Measurements from ENCODE around the gene ANKRD44.

Gene ANKRD44

DNA sequence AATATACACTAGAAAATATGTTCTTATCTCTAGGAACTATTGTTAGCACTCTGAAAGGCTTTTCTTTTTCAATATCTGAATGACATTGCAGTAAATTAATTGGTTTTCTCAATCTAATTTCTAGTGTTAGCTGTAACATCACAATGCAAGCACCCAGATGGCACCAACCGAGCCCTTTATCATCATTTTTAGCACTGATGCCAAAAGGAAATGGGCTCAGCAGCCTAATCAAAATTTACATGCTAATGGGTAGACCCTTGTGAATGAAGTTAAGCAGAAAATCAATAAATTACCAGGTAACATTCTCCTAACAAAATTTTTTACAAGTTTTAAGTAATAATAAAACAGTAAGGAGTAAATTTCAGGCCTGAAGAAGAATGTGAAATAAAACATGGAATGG is 330.6 kb downstream of the ANKRD44 start:
- H3K27ac ChIP-seq = no peak overlapping the region
- TF ChIP-seq ZFX (IDR thresholded peaks at IDR 0.05; ENCODE audit: borderline replicate concordance) = no peak
- TF ChIP-seq, protein P1, sequence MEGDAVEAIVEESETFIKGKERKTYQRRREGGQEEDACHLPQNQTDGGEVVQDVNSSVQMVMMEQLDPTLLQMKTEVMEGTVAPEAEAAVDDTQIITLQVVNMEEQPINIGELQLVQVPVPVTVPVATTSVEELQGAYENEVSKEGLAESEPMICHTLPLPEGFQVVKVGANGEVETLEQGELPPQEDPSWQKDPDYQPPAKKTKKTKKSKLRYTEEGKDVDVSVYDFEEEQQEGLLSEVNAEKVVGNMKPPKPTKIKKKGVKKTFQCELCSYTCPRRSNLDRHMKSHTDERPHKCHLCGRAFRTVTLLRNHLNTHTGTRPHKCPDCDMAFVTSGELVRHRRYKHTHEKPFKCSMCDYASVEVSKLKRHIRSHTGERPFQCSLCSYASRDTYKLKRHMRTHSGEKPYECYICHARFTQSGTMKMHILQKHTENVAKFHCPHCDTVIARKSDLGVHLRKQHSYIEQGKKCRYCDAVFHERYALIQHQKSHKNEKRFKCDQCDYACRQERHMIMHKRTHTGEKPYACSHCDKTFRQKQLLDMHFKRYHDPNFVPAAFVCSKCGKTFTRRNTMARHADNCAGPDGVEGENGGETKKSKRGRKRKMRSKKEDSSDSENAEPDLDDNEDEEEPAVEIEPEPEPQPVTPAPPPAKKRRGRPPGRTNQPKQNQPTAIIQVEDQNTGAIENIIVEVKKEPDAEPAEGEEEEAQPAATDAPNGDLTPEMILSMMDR (IDR thresholded peaks at IDR 0.05) = no peak

DNA sequence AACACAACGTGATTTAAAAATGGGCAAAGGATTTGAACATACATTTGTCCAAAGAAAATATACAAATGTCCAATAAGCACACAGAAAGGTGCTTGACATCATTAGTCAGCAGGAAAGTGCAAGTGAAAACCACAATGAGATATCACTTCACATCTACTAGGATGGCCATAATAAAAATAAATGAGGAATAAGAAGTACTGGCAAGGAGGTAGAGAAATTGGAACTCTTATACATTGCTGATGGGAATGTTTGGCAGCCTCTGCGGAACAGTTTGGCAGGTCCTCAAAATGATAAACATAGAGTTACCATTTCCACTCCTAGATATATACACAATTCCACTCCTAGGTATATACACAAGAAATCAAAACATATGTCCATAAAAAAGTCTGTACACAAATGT is 333.1 kb downstream of the ANKRD44 start:
- TF ChIP-seq ZFX (IDR thresholded peaks at IDR 0.05; ENCODE audit: borderline replicate concordance) = no peak
- no peak overlapping the region for H3K27ac ChIP-seq

DNA sequence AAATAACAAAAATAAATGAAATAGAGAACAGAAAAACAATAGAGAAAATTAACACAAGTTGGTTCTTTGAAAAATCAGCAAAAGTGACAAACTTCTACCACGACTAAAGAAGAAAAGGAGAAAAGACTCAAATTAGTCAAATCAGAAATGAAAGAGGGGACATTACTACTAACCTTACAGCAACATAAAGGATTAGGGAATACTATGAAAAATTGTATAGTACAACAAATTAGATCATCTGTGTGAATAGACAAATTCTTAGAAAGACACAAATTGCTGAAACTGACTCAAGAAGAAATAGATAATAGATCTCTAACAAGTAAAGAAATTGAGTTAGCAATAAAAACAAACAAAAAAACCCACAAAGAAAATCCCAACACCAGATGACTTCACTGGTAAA is 335.6 kb downstream of the ANKRD44 start:
- H3K27ac ChIP-seq = no peak overlapping the region
- TF ChIP-seq, protein P1 (IDR thresholded peaks at IDR 0.05) = no peak
- no peak for TF ChIP-seq ZFX (IDR thresholded peaks at IDR 0.05; ENCODE audit: borderline replicate concordance)

GRCh38 chr2:196971574-196972279 is 338.9 kb downstream of the ANKRD44 start:
- TF ChIP-seq ZFX (IDR thresholded peaks at IDR 0.05; ENCODE audit: borderline replicate concordance) = no peak
- TF ChIP-seq, protein P1 (IDR thresholded peaks at IDR 0.05) = no peak
- no peak overlapping the region for H3K27ac ChIP-seq

- H3K27ac ChIP-seq = no peak overlapping the region
- TF ChIP-seq ZFX (IDR thresholded peaks at IDR 0.05; ENCODE audit: borderline replicate concordance) = no peak
- TF ChIP-seq, protein P1 (IDR thresholded peaks at IDR 0.05) = no peak
These were observed 340.5 kb downstream of the ANKRD44 start for GRCh38 chr2:196970099-196970498.

DNA sequence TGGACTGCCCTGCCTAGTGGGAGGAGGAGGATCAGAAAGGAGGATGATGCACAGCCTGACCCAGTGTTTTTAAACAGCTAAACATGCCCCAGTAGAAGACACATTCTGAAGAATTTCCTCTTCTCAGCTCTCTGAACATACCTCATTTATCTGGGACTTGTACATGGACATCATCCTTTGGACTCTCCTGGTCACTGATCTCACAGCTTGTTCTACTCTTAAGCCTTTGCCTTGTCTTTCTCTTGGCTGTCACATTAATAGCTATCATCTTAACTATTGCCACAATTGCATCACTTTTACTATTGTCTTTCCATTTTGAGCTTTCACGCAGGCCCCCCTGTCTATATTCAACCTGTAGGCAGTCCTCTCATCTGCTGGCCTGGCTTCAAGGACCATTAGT is 342.1 kb downstream of the ANKRD44 start:
- no peak for TF ChIP-seq ZFX (IDR thresholded peaks at IDR 0.05; ENCODE audit: borderline replicate concordance)
- TF ChIP-seq, protein P1 (IDR thresholded peaks at IDR 0.05) = no peak
- no peak overlapping the region for H3K27ac ChIP-seq

DNA sequence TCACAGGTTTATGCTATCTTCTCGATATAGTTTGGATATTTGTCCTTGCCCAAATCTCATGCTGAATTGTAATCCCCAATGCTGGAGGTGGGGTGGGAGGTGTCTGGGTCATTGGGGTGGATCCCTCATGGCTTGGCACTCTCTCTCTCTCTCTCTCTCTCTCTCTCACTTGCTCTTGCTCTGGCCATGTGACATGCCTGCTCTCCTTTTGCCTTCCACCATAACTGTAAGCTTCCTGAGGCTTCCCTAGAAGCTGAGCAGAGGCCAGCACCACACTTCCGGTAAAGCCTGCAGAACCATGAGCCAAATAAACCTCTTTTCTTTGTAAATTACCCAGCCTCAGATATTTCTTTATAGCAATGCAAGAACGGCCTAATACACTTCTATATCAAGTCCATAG is 342.8 kb downstream of the ANKRD44 start:
- no peak for TF ChIP-seq ZFX (IDR thresholded peaks at IDR 0.05; ENCODE audit: borderline replicate concordance)
- TF ChIP-seq, protein P1 (IDR thresholded peaks at IDR 0.05) = no peak
- no peak overlapping the region for H3K27ac ChIP-seq

GRCh38 chr2:196967116-196967515 is 343.5 kb downstream of the ANKRD44 start:
- no peak for TF ChIP-seq ZFX (IDR thresholded peaks at IDR 0.05; ENCODE audit: borderline replicate concordance)
- TF ChIP-seq, protein P1 (IDR thresholded peaks at IDR 0.05) = no peak
- no peak overlapping the region for H3K27ac ChIP-seq

Measured in 22Rv1 (cell line).